Gastrocnemius medialis (tissue), 4 donors: ENCODE measurements around the gene ATF1.
"Not testable (repeated sequence)": the region's sequence is repeated elsewhere in the genome, so short reads cannot be mapped to it uniquely, and the experiment has no call there.

ENCODE experiments used
- CTCF ChIP-seq, 5 experiments: fragments of 450-650 bp in 3 of 5; fragments of 200-600 bp in 2 of 5; sonication (generic) in 2 of 5; IDR thresholded peaks in 4 of 5; conservative IDR thresholded peaks in 1 of 5; 1 replicate in 4 of 5; 2 replicates in 1 of 5; pipeline ENCODE4 v1.5.1; 2016 to 2019; ENCODE audit warnings: antibody characterized with exemption in 5 of 5, mild to moderate bottlenecking in 3 of 5, moderate library complexity in 3 of 5
- POLR2A ChIP-seq, 2 donors: fragments of 450-650 bp; IDR thresholded peaks; one replicate each; pipeline ENCODE4 v1.6.1; 2017; ENCODE audit warnings: antibody characterized with exemption in 2 of 2, mild to moderate bottlenecking in 2 of 2, moderate library complexity in 2 of 2

GRCh38 chr12:50814921-50815320 is 51.0 kb downstream of the ATF1 start:
- TF ChIP-seq CTCF (IDR thresholded peaks at IDR 0.05 in 4 of 5, conservative IDR thresholded peaks at IDR 0.05 in 1 of 5); POLR2A (IDR thresholded peaks at IDR 0.05): not testable (repeated sequence)
